ENCODE data around the gene SNED1. TPM values are rescaled to one million over a fixed set of nuclear protein-coding genes. Genes with fewer than 3 reads are reported as not detected.

SNED1 gene
- total RNA-seq, 3 donors from 2014 or later, result 27.1 to 46.9 (median 35.2) TPM

DNA sequence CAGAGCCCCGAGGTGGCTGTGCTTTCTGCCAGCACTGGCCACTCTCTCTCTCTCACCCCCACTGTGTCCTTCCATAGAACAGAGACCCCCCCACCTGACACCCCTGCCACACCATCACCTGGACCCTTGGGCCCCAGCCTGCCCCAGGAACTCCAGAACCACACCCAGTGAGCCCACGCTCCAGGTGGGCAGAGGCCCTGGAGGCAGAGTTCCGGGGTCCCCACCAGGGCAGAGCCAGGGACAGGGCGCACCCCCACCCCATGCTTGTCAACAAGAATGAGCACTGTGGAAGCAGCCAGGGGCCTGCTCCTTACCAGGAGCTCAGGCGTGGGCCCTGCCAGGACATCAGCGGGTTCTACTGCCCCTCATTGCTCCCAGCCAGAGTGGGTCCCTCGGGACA, 136.3 kb downstream of the SNED1 start:
- Histone ChIP-seq H3K9me3 (no peaks in the 10 kb centered on the region), H3K4me1 (no peaks in the 10 kb centered on the region), H3K27ac (no peak overlapping the region), H3K4me3 (no peak overlapping the region), H3K27me3 (no peaks in the 10 kb centered on the region), H3K36me3 (no peaks in the 10 kb centered on the region)
- DNase-seq (ENCODE audit: low spot score in 2 of 2), result no peak
- intact Hi-C loops (cut with DNase I; ENCODE audit: low total_unique reads), result no loop called here
- TF ChIP-seq POLR2A (IDR thresholded peaks at IDR 0.05) (no peak), POLR2AphosphoS5 (IDR thresholded peaks at IDR 0.05) (no peak)
- TF ChIP-seq, protein P1, sequence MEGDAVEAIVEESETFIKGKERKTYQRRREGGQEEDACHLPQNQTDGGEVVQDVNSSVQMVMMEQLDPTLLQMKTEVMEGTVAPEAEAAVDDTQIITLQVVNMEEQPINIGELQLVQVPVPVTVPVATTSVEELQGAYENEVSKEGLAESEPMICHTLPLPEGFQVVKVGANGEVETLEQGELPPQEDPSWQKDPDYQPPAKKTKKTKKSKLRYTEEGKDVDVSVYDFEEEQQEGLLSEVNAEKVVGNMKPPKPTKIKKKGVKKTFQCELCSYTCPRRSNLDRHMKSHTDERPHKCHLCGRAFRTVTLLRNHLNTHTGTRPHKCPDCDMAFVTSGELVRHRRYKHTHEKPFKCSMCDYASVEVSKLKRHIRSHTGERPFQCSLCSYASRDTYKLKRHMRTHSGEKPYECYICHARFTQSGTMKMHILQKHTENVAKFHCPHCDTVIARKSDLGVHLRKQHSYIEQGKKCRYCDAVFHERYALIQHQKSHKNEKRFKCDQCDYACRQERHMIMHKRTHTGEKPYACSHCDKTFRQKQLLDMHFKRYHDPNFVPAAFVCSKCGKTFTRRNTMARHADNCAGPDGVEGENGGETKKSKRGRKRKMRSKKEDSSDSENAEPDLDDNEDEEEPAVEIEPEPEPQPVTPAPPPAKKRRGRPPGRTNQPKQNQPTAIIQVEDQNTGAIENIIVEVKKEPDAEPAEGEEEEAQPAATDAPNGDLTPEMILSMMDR (IDR thresholded peaks at IDR 0.05), result no peak

DNA sequence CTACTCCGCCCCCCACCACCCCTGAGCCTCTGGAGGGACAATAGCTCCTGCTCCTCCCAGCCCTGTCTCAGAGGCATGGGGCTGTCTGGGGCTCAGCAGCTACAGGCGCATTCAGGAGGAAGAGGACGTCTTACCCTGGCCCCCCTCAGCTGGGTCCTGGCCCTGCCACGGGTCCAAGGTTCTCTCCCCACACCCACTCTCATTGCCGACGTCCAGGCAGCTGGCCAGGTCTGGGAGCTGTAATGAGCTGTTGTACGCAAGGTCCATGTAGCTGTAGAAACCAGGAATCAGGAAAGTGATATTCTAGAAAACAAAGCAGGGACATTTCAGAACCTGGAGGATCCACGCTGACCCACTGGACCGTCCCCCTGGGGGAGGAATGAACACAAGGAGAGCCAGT, 137.3 kb downstream of the SNED1 start:
- Histone ChIP-seq H3K27ac (no peak overlapping the region), H3K36me3 (no peaks in the 10 kb centered on the region), H3K4me1 (no peaks in the 10 kb centered on the region), H3K27me3 (no peaks in the 10 kb centered on the region), H3K9me3 (no peaks in the 10 kb centered on the region), H3K4me3 (no peak overlapping the region)
- intact Hi-C loops (cut with DNase I; ENCODE audit: low total_unique reads), result no loop called here
- TF ChIP-seq POLR2A (IDR thresholded peaks at IDR 0.05), result no peak
- TF ChIP-seq, protein P1 (IDR thresholded peaks at IDR 0.05), result no peak
- no peak for TF ChIP-seq POLR2AphosphoS5 (IDR thresholded peaks at IDR 0.05)
- DNase-seq (ENCODE audit: low spot score in 2 of 2), result no peak

DNA sequence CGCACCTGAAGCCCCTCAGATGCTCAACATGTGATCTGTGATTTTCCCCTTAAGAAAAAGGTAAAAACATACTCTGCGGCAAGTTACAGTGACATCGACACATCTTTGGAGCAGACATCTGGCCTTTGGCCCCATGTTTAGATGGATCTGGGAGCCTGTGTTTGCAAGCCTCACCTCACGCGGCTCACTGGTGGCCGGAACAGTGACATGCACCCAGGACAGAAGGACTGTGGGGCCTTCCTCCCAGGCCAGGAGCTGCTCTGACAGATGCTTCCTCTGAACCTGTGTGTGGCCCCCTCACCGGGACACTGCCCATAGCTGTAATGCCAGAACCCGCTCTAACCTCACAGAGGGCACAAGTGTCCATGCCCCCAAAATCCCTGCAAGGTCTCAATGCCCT, 137.8 kb downstream of the SNED1 start:
- Histone ChIP-seq H3K27me3 (no peaks in the 10 kb centered on the region), H3K4me1 (no peaks in the 10 kb centered on the region), H3K4me3 (no peak overlapping the region), H3K27ac (no peak overlapping the region), H3K9me3 (no peaks in the 10 kb centered on the region), H3K36me3 (no peaks in the 10 kb centered on the region)
- TF ChIP-seq POLR2AphosphoS5 (IDR thresholded peaks at IDR 0.05), result no peak
- TF ChIP-seq, protein P1 (IDR thresholded peaks at IDR 0.05), result no peak
- TF ChIP-seq POLR2A (IDR thresholded peaks at IDR 0.05), result no peak
- no peak for DNase-seq (ENCODE audit: low spot score in 2 of 2)
- intact Hi-C loops (cut with DNase I; ENCODE audit: low total_unique reads), result no loop called here

DNA sequence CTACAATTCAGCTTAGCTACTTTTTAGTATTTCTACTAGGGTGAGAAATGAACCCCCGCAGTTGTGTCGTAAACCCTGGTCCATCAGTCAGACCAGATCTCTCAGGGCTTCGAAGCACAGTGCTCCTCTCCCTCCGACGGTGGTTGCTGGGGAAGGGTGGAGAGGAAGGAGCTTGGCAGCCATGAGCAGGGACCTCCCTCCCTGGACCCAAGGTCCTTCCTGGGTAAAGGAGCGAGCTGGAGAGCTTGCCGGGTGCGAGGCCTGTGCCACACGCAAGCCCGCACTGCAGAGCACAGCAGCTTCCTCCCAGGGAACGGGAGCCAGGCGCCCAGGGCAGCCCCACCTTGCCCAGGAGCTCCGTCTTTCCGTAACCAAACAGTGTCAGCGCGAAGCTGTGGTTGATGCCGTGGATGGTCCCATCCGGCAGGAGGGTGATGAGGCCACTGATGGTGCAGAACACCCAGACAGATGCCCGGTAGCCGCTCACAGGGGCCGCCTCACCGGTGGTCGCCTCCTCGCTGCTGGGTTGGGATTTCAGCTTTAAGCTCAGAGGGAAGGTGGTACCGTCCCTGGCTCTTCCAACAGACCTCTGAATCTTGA, 138.3 kb downstream of the SNED1 start:
- no peaks in the 10 kb centered on the region for H3K9me3 ChIP-seq
- intact Hi-C loops (cut with DNase I; ENCODE audit: low total_unique reads), result no loop called here
- H3K27me3 ChIP-seq, result no peaks in the 10 kb centered on the region
- no peak overlapping the region for H3K27ac ChIP-seq
- H3K4me3 ChIP-seq, result no peak overlapping the region
- no peaks in the 10 kb centered on the region for H3K4me1 ChIP-seq
- no peaks in the 10 kb centered on the region for H3K36me3 ChIP-seq
- no peak for DNase-seq (ENCODE audit: low spot score in 2 of 2)
- no peak for TF ChIP-seq POLR2A (IDR thresholded peaks at IDR 0.05)
- TF ChIP-seq, protein P1 (IDR thresholded peaks at IDR 0.05), result no peak
- no peak for TF ChIP-seq POLR2AphosphoS5 (IDR thresholded peaks at IDR 0.05)

DNA sequence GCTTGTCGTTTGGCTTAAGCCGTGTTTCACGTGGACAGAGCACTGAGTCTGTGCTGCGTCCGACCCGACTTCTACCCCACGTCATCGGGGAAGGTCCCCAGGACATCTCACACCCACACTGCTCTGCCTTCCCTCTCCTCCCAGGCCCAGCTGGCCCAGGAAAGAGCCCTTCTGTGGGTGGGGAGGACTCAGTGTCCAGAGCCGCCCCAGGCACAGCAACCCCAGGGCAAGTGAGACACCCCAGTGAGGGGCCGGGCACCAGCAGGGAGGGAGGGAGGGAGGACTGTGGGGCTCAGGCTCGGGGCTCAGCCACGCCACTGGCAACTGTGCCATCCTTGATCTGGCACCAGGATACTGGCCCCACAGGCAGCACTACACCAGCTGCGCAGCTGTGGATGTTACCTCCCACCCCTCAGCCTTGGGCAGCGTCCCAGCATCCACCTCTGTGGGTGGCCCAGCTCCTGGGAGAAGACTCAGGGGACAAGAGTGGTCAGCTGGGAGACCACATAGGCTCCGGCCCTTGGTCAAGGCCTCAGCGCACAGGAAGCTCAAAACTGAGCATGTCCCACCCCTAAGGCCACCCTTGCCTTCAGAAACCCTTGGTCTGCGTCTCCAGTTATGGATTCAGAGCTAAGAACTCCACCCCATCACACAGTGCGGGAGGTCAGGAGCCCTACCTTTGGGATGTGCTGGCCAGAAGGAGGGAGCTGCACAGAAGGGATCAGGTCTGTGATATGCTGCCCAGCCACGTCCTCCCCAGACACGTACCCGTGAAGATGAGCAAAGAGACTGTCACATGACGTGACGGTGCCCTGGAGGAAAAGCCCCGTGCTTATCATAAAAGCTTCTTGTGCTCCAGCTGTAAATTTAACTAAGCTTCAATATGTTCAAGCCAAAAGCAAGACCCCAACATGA, 139.1 kb downstream of the SNED1 start:
- Histone ChIP-seq H3K4me1 (no peaks in the 10 kb centered on the region), H3K9me3 (no peaks in the 10 kb centered on the region), H3K27ac (no peak overlapping the region), H3K27me3 (no peaks in the 10 kb centered on the region), H3K4me3 (no peak overlapping the region), H3K36me3 (no peaks in the 10 kb centered on the region)
- intact Hi-C loops (cut with DNase I; ENCODE audit: low total_unique reads), result no loop called here
- no peak for DNase-seq (ENCODE audit: low spot score in 2 of 2)
- no peak for TF ChIP-seq POLR2AphosphoS5 (IDR thresholded peaks at IDR 0.05)
- TF ChIP-seq, protein P1 (IDR thresholded peaks at IDR 0.05), result no peak
- TF ChIP-seq POLR2A (IDR thresholded peaks at IDR 0.05), result no peak

Data from breast epithelium (tissue), 4 donors.